ENCODE results near the gene RRN3.
"Not testable (repeated sequence)": the region's sequence is repeated elsewhere in the genome, so short reads cannot be mapped to it uniquely, and the experiment has no call there.

DNA sequence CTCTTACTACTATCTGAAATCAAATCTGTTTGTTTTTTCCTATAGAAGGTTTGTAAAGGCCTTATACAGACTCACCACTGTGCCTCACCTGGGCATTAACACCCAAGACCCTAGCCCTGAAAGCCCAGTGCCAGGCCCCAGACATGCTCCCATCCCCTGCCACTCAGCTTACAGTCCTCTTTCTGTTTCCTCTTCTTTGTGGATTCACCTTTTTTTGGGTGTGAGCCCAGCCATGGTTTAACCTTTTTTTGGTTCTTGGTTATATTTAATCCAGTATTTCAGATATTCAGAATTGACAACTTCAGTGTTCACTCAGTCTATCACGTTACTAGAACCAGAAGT, 69.2 kb downstream of the RRN3 start:
- not testable (repeated sequence) for TF ChIP-seq POLR2A, EP300 (IDR thresholded peaks at IDR 0.05)
- TF ChIP-seq, protein P1, sequence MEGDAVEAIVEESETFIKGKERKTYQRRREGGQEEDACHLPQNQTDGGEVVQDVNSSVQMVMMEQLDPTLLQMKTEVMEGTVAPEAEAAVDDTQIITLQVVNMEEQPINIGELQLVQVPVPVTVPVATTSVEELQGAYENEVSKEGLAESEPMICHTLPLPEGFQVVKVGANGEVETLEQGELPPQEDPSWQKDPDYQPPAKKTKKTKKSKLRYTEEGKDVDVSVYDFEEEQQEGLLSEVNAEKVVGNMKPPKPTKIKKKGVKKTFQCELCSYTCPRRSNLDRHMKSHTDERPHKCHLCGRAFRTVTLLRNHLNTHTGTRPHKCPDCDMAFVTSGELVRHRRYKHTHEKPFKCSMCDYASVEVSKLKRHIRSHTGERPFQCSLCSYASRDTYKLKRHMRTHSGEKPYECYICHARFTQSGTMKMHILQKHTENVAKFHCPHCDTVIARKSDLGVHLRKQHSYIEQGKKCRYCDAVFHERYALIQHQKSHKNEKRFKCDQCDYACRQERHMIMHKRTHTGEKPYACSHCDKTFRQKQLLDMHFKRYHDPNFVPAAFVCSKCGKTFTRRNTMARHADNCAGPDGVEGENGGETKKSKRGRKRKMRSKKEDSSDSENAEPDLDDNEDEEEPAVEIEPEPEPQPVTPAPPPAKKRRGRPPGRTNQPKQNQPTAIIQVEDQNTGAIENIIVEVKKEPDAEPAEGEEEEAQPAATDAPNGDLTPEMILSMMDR (IDR thresholded peaks at IDR 0.05) = not testable (repeated sequence)

Measured in ovary (tissue), 3 donors.